ENCODE measurements around the gene GRM4.
"Not testable (repeated sequence)": the region's sequence is repeated elsewhere in the genome, so short reads cannot be mapped to it uniquely, and the experiment has no call there.

Gene GRM4

DNA sequence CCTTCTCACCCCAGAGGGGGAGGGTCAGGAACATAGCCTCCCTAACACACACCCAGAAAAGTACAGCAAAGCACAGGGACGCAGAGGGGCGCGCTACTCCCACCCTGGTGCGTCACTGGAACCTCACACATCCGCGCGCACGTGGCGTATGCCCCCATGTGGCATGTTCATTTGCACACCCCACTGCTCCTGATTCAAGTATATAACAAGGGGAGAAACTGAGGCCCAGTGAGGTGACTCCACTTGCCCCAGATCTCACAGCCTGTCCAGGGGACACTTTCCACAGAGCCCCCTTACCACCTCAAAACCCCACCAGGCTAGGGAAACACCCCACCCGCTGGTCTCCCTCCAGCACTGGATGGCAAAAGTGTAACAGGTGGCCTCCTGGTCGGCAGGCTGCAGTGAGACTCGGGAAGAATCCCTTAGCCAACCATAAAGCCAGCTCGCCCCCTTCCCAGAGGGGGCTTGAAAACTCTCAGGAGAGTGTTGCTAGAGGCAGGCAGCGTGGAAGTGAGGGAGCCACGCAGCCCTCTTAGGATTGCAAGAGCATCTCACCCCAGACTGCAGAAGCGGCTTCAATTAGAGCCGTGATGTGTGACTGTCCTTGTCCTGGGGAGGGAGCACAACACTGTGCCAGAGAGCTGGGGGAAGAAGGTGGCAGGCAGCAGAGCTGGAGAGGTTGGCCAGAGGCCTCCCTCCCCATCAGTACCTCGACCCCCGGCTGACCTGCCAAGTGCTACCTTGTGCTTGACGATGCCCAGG, at the start of gene GRM4:
Gene GRM4, minus strand, starts transcription at position 67 of the 762 bp plus-strand sequence. CDS start 12,591 bp downstream, outside the sequence.
- DNase-seq = no peak

DNA sequence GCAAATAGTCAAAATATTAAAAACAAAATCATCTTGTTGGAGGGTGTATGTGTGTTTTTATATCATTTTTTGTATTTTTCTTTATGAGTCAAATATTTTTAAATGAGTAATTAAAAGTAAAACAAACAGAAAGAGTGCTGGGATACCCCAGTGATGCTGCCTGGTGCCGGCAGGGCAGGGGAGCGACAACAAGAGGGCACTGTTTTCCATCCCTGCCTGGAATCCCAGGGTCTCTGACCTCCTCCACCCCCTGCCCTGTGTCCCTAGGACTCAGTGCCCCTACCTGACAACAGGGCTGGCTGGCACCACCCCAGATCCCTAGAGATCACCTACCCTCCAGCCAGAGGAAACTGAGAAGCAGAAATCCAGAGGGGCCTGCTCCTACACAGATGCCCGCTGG, 48.9 kb upstream of the GRM4 start:
- no peak for DNase-seq

- peak; percentile 12 for DNase-seq
Measured at GRCh38 chr6:34190504-34191122, 44.7 kb upstream of the GRM4 start.

GRCh38 chr6:34189806-34190503, 44.1 kb upstream of the GRM4 start:
- DNase-seq = peak; percentile 40

DNA sequence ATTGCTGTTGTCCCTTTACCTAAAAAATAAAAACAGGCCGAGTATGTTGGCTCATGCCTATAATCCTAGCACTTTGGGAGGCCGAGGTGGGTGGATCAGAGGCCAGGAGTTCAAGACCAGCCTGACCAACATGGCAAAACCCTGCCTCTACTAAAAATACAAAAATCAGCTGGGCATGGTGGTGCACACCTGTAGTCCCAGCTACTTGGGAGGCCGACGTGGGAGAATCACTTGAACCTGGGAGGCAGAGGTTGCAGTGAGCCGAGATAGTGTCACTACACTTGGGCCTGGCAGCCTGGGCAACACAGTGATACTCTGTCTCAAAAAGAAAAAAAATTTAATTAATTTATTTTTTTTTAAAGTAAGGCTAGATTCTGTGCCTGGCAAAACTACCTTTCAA, 38.8 kb upstream of the GRM4 start:
- not testable (repeated sequence) for DNase-seq

DNA sequence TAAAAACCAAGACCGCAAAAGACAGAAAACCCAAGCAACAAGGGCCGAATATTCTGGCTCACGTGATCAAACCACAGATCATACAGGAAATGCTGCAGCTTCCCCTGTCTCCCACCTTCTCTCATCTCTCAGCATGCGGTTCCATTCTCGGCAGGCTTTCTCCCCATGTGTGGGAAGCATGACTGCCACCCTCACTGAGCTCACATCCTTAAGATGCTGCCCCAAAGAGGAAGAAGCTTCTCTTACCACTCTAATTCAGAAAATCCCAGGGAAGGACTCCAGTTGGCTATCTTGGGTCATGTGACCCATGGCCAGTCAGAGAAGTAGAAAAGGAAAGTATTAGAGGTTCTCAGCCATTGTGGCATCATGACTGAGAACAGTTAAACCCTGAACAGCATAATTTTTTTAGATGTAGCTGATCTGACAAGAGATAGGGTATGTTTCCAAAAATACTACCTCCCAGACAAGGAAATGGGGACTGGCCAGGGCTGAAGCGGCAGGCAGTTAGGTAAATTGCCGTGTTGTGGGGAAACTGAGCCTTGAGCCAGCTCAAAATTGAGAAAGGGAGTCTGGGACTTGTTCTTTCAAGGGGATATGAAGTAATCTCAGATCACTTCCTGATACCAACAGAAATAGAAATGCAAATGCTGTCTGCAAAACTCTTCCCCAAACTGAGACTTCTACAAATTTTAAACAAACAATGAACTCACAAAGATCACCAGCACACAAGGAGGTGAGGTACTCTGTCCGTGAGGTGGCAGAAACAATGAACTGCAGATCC, 37.1 kb upstream of the GRM4 start:
- no peak for DNase-seq

- no peak for DNase-seq
Measured at GRCh38 chr6:34181908-34182307, 36.0 kb upstream of the GRM4 start.

- DNase-seq = no peak
Measured at GRCh38 chr6:34179106-34179720, 33.3 kb upstream of the GRM4 start.

DNA sequence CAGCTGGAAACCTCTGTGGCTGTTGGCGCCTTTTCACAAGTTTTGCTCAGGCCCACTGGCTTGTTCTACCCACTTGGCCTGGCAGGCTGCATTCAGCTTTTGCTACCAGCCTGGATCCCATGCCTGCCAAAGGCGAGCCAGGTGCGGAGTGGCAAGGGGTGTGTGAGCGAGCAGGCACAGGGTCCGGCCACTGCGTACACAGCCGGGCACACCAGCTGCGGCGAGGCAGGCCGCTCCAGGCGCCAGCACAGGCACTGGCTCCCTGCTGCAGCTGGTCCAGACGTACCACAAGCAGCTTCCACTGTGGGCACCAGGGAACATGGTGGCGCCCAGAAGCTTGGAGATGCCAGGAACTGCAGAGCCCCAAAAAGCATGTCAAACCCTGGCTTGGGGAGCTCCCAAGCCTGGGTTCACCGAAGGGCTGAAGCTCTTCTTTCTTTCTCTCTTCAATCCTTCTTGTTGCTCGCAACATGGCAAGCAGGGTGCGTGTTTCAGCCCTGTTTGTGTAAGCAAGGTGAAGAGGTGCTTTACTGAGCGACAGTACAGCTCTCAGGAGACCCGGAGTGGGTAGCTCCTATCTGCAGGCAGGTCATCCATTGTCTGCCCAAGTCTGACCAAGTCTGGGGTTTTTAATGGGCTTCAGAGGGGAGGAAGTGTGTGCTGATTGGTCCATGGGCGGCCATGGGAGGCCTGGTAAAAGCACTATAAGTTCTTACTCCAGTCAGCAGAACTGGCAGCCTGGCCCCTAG, 32.6 kb upstream of the GRM4 start:
- DNase-seq = no peak

DNA sequence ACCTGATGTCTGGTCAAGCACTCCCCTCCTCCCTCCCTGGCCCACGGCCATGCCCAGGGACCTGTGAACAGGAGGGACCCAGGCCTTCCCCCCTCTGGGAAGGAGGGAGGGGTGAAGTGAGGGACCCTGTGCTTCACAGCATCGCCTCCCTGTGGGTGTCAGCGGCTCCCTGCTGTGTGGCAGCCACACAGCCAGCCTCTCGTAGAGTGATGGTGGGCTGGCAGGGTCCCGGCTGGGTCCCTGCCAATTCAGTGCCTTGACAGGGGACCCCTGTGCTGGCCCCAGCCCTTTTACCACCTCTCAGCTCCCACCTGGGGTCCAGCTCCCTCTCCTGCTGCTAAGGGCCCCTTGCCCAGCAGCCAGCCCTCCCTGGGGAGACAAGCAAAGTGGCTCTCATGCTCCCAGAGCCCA, 31.3 kb upstream of the GRM4 start:
- no peak for DNase-seq

DNA sequence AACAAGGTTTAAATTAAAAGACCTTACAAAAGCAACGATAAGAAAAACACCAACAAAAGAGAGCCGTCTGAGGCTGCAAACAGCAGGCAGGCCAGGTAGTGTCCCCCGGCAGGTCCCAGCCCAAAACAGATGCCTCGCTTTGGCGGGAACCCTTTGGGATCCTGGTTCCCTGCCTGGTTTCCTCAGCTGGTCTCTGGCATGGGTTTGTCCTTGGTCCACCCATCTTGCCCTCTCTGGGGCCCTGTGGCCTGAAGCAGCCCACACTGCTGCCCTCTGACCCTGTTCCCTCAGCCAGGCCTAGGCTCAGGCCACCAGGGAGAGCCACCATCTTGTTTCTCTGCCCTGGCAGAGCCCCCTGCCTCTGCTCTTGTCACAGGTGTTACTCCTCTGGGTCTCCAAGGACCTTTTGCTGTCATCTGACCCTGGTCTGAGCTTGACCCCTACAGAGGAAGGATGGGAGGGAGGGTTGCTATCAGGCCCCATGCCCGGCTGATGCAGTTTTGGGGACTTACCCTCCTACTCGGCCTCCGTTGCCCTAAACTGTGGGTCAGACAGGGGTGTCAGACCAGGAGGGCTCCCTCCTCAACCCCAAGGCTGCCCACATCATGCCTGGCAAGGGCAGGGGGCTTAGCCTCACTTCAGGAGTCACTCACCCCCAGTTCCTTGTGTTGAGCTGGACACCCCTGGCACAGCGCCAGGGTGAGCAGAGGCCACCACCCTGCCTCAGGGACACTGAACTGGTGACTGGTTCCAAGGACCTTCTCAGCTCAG, 30.6 kb upstream of the GRM4 start:
- DNase-seq = peak; percentile 11

DNA sequence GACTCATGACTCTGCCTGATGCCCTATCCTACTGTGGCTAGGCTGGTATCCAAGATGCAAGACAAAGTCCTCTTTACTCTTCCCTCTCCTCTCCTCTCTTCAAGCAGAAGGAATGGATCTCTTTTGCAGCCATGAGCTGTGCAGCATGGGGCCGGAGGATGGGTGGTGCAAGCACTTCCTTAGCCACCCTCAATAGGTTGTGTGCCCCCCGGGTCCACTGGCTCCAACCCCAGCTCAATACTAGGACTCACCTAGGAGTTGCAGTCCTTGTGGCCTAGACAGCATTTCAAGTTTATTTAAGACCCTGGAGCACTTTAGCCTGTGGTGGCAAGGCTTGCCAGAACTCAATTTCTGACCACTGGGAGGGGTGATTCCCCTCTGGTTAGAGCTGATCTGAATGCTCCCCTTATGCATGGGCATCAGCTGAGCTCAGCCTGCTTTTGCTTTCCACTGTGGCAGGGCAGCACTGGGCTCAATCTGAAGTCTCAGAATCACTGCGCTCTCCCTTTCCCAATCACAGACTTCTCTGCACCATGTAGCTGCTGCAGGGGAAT, 29.0 kb upstream of the GRM4 start:
- no peak for DNase-seq

DNA sequence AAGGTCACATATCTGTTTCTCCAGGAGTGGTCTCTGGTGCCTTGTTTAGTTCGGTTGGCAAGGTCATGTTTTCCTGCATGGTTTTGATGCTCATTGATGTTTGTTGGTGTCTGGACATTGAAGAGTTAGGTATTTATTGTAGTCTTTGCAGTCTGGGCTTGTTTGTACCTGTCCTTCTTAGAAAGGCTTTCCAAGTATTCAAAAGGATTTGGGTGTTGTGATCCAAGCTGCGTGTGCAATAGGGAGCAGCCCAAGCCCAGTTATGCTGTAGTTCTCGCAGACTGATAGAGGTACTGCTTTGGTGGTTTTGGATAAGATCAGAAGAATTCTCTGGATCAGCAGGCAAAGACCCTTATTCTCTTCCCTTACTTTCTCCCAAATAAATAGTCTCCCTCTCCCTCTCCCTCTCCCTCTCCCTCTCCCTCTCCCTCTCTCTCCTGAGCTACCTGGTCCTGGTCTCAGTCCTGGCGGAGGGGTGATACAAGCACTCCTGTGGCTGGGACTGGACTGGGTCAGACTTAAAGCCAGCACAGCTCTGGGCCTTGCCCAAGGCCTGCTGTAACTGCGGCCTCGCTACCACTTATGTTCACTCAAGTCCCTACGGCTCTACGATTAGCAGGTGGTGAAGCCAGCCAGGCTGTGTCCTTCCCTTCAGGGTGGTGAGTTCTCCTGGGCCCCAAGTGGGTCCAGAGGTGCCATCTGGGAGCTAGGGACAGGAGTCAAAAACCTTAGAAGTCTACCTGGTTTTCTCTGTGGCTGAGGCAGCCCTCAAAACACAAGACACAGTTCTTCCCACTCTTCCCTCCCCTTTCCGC, 27.3 kb upstream of the GRM4 start:
- no peak for DNase-seq

DNA sequence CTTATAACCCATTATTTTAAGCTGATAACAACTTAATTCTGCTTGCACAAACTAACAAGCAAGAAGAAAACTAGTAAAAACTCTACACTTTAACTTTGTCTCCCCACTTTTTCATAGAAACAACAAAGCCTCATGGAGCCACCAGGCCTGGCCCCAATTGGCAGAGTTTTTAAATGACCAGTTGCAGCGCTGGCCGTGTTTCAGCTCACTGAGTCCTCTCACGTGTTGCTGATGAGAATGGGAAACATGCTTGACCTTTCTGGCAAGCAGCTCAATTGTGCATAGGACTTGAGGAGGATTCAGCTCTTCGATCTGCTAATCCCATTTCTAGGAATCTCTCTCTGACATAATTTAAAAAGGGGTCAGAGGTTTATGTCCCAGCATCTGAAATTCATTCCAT, 24.5 kb upstream of the GRM4 start:
- no peak for DNase-seq

DNA sequence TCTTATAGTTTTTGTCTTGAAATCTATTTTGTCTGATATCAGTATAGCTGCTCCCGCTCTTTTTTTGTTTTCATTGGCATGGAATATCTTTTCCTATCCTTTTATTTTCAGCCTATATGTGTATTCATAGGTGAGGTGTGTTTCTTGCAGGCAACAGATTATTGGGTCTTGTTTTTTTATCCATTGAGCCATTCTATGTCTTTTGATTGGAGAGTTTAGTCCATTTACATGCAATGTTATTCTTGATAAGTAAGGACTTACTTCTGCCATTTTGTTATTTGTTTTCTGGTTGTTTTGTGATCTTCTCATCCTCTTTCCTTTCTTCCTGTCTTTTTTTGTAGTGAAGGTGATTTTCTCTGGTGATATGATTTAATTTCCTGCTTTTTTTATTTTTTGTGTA, 24.0 kb upstream of the GRM4 start:
- no peak for DNase-seq

DNA sequence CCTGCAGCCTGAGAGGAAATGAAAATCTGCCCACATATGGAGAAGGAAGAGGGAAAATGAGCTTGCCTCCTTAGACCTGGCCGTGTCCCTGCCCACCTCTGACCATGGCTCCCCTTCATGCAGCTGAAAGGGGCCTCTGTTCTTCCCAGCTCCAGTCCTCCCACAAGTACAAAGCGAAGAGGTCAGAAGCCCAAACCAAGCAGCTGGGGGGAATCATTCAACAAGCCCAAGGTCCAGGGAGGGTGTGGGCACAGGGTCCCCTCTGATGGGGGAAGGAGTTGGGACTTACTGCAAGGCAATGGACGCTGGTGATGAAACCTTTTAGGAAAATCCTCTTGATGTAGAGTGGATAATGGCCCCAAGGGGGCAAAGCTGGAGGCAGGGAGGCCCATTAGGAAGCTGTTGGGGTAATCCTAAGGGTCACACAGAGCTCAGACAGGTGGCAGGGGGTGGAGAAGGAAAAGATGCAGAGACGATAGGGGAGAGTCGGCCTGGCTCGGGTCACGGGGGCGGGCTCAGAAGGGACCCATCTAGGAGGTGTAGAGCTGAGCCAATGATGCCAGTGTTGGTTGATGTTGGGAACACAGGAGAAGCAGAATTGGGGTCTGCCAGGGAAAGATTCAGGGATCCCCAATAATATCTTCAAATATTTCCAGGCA, 16.1 kb upstream of the GRM4 start:
- DNase-seq = no peak

- no peak for DNase-seq
Measured at GRCh38 chr6:34159844-34160243, 14.0 kb upstream of the GRM4 start.

- no peak for DNase-seq
Measured at GRCh38 chr6:34158876-34159275, 13.0 kb upstream of the GRM4 start.

GRCh38 chr6:34157851-34158250, 12.0 kb upstream of the GRM4 start:
- no peak for DNase-seq
